ENCODE results near the gene KCNK13. TPM values are rescaled to one million over a fixed set of nuclear protein-coding genes. Genes with fewer than 3 reads are reported as not detected.

The KCNK13 gene
- total and polyA plus RNA-seq, 2 of the 4 experiments (the other 2 are of a cell fraction), result not detected

GRCh38 chr14:90079576-90079975 is 17.8 kb downstream of the KCNK13 start:
- ATAC-seq (ENCODE audit: low read depth) (no peak), DNase-seq (no peak)
- Histone ChIP-seq H3K4me3 (ENCODE audit: insufficient read depth, low read depth, low read length) (no peak overlapping the region), H3K9me3 (ENCODE audit: control insufficient read depth, insufficient read depth, low read length) (no peaks in the 10 kb centered on the region), H2AK9ac (replicated peaks; ENCODE audit: low read depth, low read length, poor library complexity) (no peak overlapping the region), H2BK15ac (ENCODE audit: low read depth, low read length) (no peak overlapping the region), H3K27me3 (ENCODE audit: control insufficient read depth, insufficient read depth, low read length) (peaks cover 9% of the 10 kb centered on the region), H3K4me1 (ENCODE audit: control insufficient read depth, insufficient read depth, low read length) (no peaks in the 10 kb centered on the region), H3K9ac (ENCODE audit: low read depth, low read length) (no peak overlapping the region), H3K9me1 (ENCODE audit: insufficient read depth, low read length) (no peaks in the 10 kb centered on the region), H3K79me1 (ENCODE audit: low read depth in 1 of 2, low read length in 2 of 2) (no peaks in the 10 kb centered on the region), H3K4ac (ENCODE audit: low read depth, low read length) (no peak overlapping the region), H2BK120ac (ENCODE audit: low read depth, low read length) (no peak overlapping the region), H2AK5ac (ENCODE audit: low read depth, low read length) (no peak overlapping the region), H3K36me3 (ENCODE audit: control insufficient read depth, insufficient read depth, low read length) (no peaks in the 10 kb centered on the region), H2AFZ (replicated peaks; ENCODE audit: low read length, poor library complexity) (no peak overlapping the region), H3K23ac (ENCODE audit: low read depth, low read length) (no peak overlapping the region), H3K14ac (replicated peaks; ENCODE audit: low read depth, low read length) (no peak overlapping the region), H4K5ac (ENCODE audit: low read depth, low read length) (no peak overlapping the region), H3K27ac (ENCODE audit: insufficient read depth, low read length) (no peak overlapping the region), H4K20me1 (ENCODE audit: insufficient read depth, low read length) (no peaks in the 10 kb centered on the region), H2BK5ac (ENCODE audit: low read depth, low read length, poor library complexity, severe bottlenecking) (no peak overlapping the region), H3K56ac (ENCODE audit: extremely low read depth, insufficient read depth, low read length) (no peak overlapping the region), H4K8ac (ENCODE audit: low read depth in 2 of 2, low read length in 2 of 2) (no peak overlapping the region), H3K18ac (ENCODE audit: low read depth, low read length) (no peak overlapping the region), H2BK20ac (ENCODE audit: low read depth, low read length) (no peak overlapping the region), H4K91ac (ENCODE audit: insufficient read depth, low read depth, low read length) (no peak overlapping the region), H3K4me2 (ENCODE audit: low read depth, low read length) (no peak overlapping the region)
- 25% methylated on average over 1 of the region's 2 CpGs; no CpG with 5 or more reads in 1 of the 2 experiments for WGBS, 2 experiments (ENCODE audit: extremely low coverage in 2 of 2, insufficient read length in 1 of 2)
- BruUV-seq (replicated peaks), result no TSS peak
- CTCF ChIA-PET, result interaction anchor here (0.6 kb wide), 1 partner anchor 41 kb away, joined by 6 read pairs; no protein-coding TSS in a partner anchor
- dilution Hi-C loops (cut with HindIII; ENCODE audit: low sequenced_read_pairs, unreplicated experiment), result no loop called here
- intact Hi-C loops (cut with micrococcal nuclease), result no loop called here
- POLR2A ChIA-PET (ENCODE audit: unreplicated experiment), result no interaction called here
- TF ChIP-seq RFX5 (IDR thresholded peaks at IDR 0.05; ENCODE audit: low read depth, low read length) (no peak), NFE2L2 (IDR thresholded peaks at IDR 0.05; ENCODE audit: low read depth, low read length) (no peak), RCOR1 (IDR thresholded peaks at IDR 0.05; ENCODE audit: insufficient replicate concordance, low read length) (no peak), CHD1 (IDR thresholded peaks at IDR 0.05; ENCODE audit: low read depth, low read length) (no peak), BHLHE40 (IDR thresholded peaks at IDR 0.05; ENCODE audit: low read depth, low read length) (no peak), RAD21 (IDR thresholded peaks at IDR 0.05; ENCODE audit: low read length) (no peak)
- in situ Hi-C loops (cut with MboI; ENCODE audit: low sequenced_read_pairs), result no loop called here
